ENCODE data around the gene TRIM40.

- TF ChIP-seq EZH2 (IDR thresholded peaks at IDR 0.05; ENCODE audit: low read length) (no peak), CTCF (optimal IDR thresholded peaks at IDR 0.05 in 1 of 3, IDR thresholded peaks at IDR 0.05 in 1 of 3, conservative IDR thresholded peaks at IDR 0.05 in 1 of 3; ENCODE audit: extremely low read depth in 1 of 3, insufficient read depth in 2 of 3, low read length in 3 of 3) (no peak)
Measured at GRCh38 chr6:30155520-30156261, 19.8 kb downstream of the TRIM40 start.

All from keratinocyte (primary cell).